ENCODE data around the gene DLGAP1.

The DLGAP1 gene

GRCh38 chr18:3984163-3984757, 470.8 kb downstream of the DLGAP1 start:
- no peak for TF ChIP-seq ZFX (IDR thresholded peaks at IDR 0.05; ENCODE audit: borderline replicate concordance)
- no peak for TF ChIP-seq CTCF (IDR thresholded peaks at IDR 0.05)
- H3K27ac ChIP-seq, result no peak overlapping the region

GRCh38 chr18:3983351-3983969, 471.6 kb downstream of the DLGAP1 start:
- H3K27ac ChIP-seq, result no peak overlapping the region
- TF ChIP-seq CTCF (IDR thresholded peaks at IDR 0.05) (no peak), ZFX (IDR thresholded peaks at IDR 0.05; ENCODE audit: borderline replicate concordance) (no peak)

GRCh38 chr18:3982541-3982940, 472.6 kb downstream of the DLGAP1 start:
- no peak overlapping the region for H3K27ac ChIP-seq
- TF ChIP-seq CTCF (IDR thresholded peaks at IDR 0.05) (no peak), ZFX (IDR thresholded peaks at IDR 0.05; ENCODE audit: borderline replicate concordance) (no peak)

- no peak for TF ChIP-seq CTCF (IDR thresholded peaks at IDR 0.05)
- TF ChIP-seq ZFX (IDR thresholded peaks at IDR 0.05; ENCODE audit: borderline replicate concordance), result no peak
Measured at GRCh38 chr18:3979024-3979423, 476.1 kb downstream of the DLGAP1 start.

GRCh38 chr18:3973191-3973850, 481.8 kb downstream of the DLGAP1 start:
- TF ChIP-seq ZFX (IDR thresholded peaks at IDR 0.05; ENCODE audit: borderline replicate concordance), result no peak
- H3K27ac ChIP-seq, result no peak overlapping the region

More at GRCh38 chr18:3979024-3979423, 476.1 kb downstream of the DLGAP1 start:
- H3K27ac ChIP-seq, result no peak overlapping the region

GRCh38 chr18:3972291-3972930, 482.7 kb downstream of the DLGAP1 start:
- no peak for TF ChIP-seq ZFX (IDR thresholded peaks at IDR 0.05; ENCODE audit: borderline replicate concordance)
- TF ChIP-seq CTCF (IDR thresholded peaks at IDR 0.05), result no peak
- H3K27ac ChIP-seq, result no peak overlapping the region

GRCh38 chr18:3970929-3971328, 484.2 kb downstream of the DLGAP1 start:
- TF ChIP-seq CTCF (IDR thresholded peaks at IDR 0.05) (no peak), ZFX (IDR thresholded peaks at IDR 0.05; ENCODE audit: borderline replicate concordance) (no peak)
- no peak overlapping the region for H3K27ac ChIP-seq
